Astrocyte (in vitro differentiated cells and primary cell): ENCODE results near the gene FNDC3B.

ENCODE experiments used
- EZH2 ChIP-seq: IDR thresholded peaks from 2 replicates; pipeline ENCODE4 v1.6.1; 2012; ENCODE audit warnings: mild to moderate bottlenecking, low read length, inconsistent platforms; ENCODE audit not compliant: insufficient read depth
- TF ChIP-seq, protein P1 (sequence below): IDR thresholded peaks from 2 replicates; pipeline ENCODE4 v1.5.1; 2011; ENCODE audit warnings: low read depth, mild to moderate bottlenecking, inconsistent platforms, low read length, moderate library complexity; ENCODE audit not compliant: insufficient read depth

DNA sequence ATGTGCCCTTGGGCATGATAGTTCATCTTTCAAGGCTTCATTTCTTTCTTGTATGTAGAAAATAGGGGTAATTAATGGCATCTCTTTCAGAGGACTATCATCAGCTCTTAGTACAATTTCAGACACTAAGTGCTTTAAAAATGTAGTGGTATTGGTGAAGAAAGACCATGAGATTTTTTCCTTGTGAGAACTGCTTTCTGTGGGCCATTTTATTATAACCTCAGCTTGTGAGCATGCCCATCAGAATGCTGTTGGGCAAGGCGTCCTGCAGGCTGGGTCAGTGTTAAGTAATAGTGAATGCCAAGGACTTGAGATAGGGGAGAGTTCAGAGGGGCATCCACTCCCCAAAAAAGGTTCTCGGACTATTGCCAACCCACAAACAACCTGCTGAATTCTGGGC is 221.0 kb downstream of the FNDC3B start:
- TF ChIP-seq, protein P1, sequence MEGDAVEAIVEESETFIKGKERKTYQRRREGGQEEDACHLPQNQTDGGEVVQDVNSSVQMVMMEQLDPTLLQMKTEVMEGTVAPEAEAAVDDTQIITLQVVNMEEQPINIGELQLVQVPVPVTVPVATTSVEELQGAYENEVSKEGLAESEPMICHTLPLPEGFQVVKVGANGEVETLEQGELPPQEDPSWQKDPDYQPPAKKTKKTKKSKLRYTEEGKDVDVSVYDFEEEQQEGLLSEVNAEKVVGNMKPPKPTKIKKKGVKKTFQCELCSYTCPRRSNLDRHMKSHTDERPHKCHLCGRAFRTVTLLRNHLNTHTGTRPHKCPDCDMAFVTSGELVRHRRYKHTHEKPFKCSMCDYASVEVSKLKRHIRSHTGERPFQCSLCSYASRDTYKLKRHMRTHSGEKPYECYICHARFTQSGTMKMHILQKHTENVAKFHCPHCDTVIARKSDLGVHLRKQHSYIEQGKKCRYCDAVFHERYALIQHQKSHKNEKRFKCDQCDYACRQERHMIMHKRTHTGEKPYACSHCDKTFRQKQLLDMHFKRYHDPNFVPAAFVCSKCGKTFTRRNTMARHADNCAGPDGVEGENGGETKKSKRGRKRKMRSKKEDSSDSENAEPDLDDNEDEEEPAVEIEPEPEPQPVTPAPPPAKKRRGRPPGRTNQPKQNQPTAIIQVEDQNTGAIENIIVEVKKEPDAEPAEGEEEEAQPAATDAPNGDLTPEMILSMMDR: no peak
- no peak for TF ChIP-seq EZH2
